A673 (cell line): ENCODE measurements around the gene TMEM229B.

Experiments
- EZH2 ChIP-seq: fragments of 200-600 bp; sonication (generic); IDR thresholded peaks from 2 replicates; pipeline ENCODE4 v1.6.1; 2017; ENCODE audit warnings: borderline replicate concordance, low read depth, mild to moderate bottlenecking, mixed read lengths, antibody characterized with exemption, low read length; ENCODE audit not compliant: poor library complexity, severe bottlenecking
- TF ChIP-seq, protein P1 (sequence below): fragments of 300-800, 200-600 bp; sonication (generic); conservative IDR thresholded peaks from 2 replicates; pipeline ENCODE4 v1.5.1; 2017; ENCODE audit warnings: low read depth, mild to moderate bottlenecking, antibody characterized with exemption, low read length, moderate library complexity, mixed read lengths

- TF ChIP-seq, protein P1, sequence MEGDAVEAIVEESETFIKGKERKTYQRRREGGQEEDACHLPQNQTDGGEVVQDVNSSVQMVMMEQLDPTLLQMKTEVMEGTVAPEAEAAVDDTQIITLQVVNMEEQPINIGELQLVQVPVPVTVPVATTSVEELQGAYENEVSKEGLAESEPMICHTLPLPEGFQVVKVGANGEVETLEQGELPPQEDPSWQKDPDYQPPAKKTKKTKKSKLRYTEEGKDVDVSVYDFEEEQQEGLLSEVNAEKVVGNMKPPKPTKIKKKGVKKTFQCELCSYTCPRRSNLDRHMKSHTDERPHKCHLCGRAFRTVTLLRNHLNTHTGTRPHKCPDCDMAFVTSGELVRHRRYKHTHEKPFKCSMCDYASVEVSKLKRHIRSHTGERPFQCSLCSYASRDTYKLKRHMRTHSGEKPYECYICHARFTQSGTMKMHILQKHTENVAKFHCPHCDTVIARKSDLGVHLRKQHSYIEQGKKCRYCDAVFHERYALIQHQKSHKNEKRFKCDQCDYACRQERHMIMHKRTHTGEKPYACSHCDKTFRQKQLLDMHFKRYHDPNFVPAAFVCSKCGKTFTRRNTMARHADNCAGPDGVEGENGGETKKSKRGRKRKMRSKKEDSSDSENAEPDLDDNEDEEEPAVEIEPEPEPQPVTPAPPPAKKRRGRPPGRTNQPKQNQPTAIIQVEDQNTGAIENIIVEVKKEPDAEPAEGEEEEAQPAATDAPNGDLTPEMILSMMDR, result no peak
- TF ChIP-seq EZH2, result no peak
Observed at GRCh38 chr14:67526181-67526580, 37.7 kb upstream of the TMEM229B start.
